ENCODE measurements around the gene CEP350.

DNA sequence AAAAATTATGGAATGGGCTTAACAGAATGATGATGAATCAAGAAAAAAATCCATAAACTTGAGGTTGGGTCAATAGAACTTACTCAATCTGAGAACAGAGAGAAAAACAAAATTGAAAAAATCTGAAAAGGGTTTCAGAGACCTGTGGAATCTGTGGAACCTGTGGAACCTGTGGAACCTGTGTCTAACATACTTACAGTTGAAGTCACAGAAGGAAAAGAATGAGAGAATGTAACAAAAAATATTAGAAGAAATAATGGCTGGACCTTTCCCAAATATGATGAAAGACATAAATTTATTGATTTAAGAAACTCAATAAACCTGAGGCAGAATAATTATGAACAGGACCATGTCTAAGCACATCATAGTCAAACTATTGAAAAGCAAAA, 182.4 kb downstream of the CEP350 start:
- TF ChIP-seq, protein P1, sequence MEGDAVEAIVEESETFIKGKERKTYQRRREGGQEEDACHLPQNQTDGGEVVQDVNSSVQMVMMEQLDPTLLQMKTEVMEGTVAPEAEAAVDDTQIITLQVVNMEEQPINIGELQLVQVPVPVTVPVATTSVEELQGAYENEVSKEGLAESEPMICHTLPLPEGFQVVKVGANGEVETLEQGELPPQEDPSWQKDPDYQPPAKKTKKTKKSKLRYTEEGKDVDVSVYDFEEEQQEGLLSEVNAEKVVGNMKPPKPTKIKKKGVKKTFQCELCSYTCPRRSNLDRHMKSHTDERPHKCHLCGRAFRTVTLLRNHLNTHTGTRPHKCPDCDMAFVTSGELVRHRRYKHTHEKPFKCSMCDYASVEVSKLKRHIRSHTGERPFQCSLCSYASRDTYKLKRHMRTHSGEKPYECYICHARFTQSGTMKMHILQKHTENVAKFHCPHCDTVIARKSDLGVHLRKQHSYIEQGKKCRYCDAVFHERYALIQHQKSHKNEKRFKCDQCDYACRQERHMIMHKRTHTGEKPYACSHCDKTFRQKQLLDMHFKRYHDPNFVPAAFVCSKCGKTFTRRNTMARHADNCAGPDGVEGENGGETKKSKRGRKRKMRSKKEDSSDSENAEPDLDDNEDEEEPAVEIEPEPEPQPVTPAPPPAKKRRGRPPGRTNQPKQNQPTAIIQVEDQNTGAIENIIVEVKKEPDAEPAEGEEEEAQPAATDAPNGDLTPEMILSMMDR (conservative IDR thresholded peaks at IDR 0.05; ENCODE audit: low read length): no peak
- no peak for TF ChIP-seq EZH2phosphoT487 (IDR thresholded peaks at IDR 0.05; ENCODE audit: borderline replicate concordance, low read depth, low read length)
